GM21786 (cell line): Measurements from ENCODE around the gene RIMS4.

Experiments
- ATAC-seq: cut with Tn5 transposase; IDR thresholded peaks from one replicate; pipeline ENCODE4 v1.9.1; 2021; ENCODE audit not compliant: unreplicated experiment

Gene RIMS4

GRCh38 chr20:44810391-44811149 is at the start of gene RIMS4:
TSS of gene RIMS4 (minus strand) at chr20:44810546. CDS start at chr20:44810271, 275 bp downstream.
- no peak for ATAC-seq

GRCh38 chr20:44858606-44859360 is 48.4 kb upstream of the RIMS4 start:
- ATAC-seq, result no peak

GRCh38 chr20:44856856-44857448 is 46.6 kb upstream of the RIMS4 start:
- no peak for ATAC-seq

GRCh38 chr20:44856442-44856841 is 46.1 kb upstream of the RIMS4 start:
- no peak for ATAC-seq

GRCh38 chr20:44851545-44851944 is 41.2 kb upstream of the RIMS4 start:
- ATAC-seq, result no peak

- no peak for ATAC-seq
Measured at GRCh38 chr20:44850837-44851236, 40.5 kb upstream of the RIMS4 start.

- ATAC-seq, result no peak
Measured at GRCh38 chr20:44850272-44850671, 39.9 kb upstream of the RIMS4 start.

GRCh38 chr20:44849703-44850102 is 39.4 kb upstream of the RIMS4 start:
- ATAC-seq, result no peak

GRCh38 chr20:44848254-44849015 is 38.1 kb upstream of the RIMS4 start:
- no peak for ATAC-seq

- no peak for ATAC-seq
Measured at GRCh38 chr20:44843876-44844275, 33.5 kb upstream of the RIMS4 start.

GRCh38 chr20:44841955-44842354 is 31.6 kb upstream of the RIMS4 start:
- no peak for ATAC-seq

GRCh38 chr20:44840826-44841225 is 30.5 kb upstream of the RIMS4 start:
- ATAC-seq, result no peak

GRCh38 chr20:44839481-44839880 is 29.1 kb upstream of the RIMS4 start:
- ATAC-seq, result no peak

GRCh38 chr20:44838521-44838920 is 28.2 kb upstream of the RIMS4 start:
- no peak for ATAC-seq

- ATAC-seq, result no peak
Measured at GRCh38 chr20:44837946-44838345, 27.6 kb upstream of the RIMS4 start.

GRCh38 chr20:44836601-44837120 is 26.3 kb upstream of the RIMS4 start:
- no peak for ATAC-seq

- ATAC-seq, result no peak
Measured at GRCh38 chr20:44835661-44836221, 25.4 kb upstream of the RIMS4 start.

- ATAC-seq, result no peak
Measured at GRCh38 chr20:44835116-44835515, 24.8 kb upstream of the RIMS4 start.

GRCh38 chr20:44834693-44835092 is 24.3 kb upstream of the RIMS4 start:
- ATAC-seq, result no peak

- ATAC-seq, result no peak
Measured at GRCh38 chr20:44833437-44833836, 23.1 kb upstream of the RIMS4 start.

GRCh38 chr20:44832724-44833123 is 22.4 kb upstream of the RIMS4 start:
- no peak for ATAC-seq
